HEK293T (cell line): ENCODE measurements around the gene ARHGAP45.
A peak's percentile ranks its signal among the peaks of the same experiment; 100 is the strongest.

Experiments
- CTCF ChIA-PET: fragments of 350-600 bp; formaldehyde crosslinking; extraction: SDS; loops from one replicate; lab custom pipeline; 2021; ENCODE audit warnings: antibody characterized with exemption, inconsistent platforms; lab: Yijun Ruan, JAX
- POLR2A ChIA-PET: fragments of 350-600 bp; formaldehyde crosslinking; extraction: SDS; loops from one replicate; lab custom pipeline; 2020; ENCODE audit warnings: antibody characterized with exemption, inconsistent platforms; lab: Yijun Ruan, JAX
- DNase-seq: peaks from one replicate; pipeline ENCODE4 v3.0.0; 2012; ENCODE audit warnings: mixed read lengths; ENCODE audit errors: extremely low spot score
- ARNT ChIP-seq: fragments of 450-650 bp; IDR thresholded peaks from 2 replicates; pipeline ENCODE4 v1.6.1; 2017; ENCODE audit warnings: mild to moderate bottlenecking
- BHLHE40 ChIP-seq: fragments of 450-650 bp; IDR thresholded peaks from 2 replicates; pipeline ENCODE4 v1.6.1; 2016; ENCODE audit warnings: mild to moderate bottlenecking, moderate library complexity, borderline replicate concordance
- CTBP1 ChIP-seq: fragments of 450-650 bp; IDR thresholded peaks from 2 replicates; pipeline ENCODE4 v1.6.1; 2016; ENCODE audit warnings: borderline replicate concordance
- ELF4 ChIP-seq: fragments of 450-650 bp; IDR thresholded peaks from 2 replicates; pipeline ENCODE4 v1.6.1; 2017; ENCODE audit warnings: antibody characterized with exemption
- FOXA1 ChIP-seq: fragments of 450-650 bp; IDR thresholded peaks from 2 replicates; pipeline ENCODE4 v1.6.1; 2016; ENCODE audit warnings: mild to moderate bottlenecking
- FOXK2 ChIP-seq: fragments of 450-650 bp; IDR thresholded peaks from 2 replicates; pipeline ENCODE4 v1.6.1; 2016; ENCODE audit warnings: mild to moderate bottlenecking
- FOXM1 ChIP-seq: fragments of 450-650 bp; IDR thresholded peaks from 2 replicates; pipeline ENCODE4 v1.6.1; 2017; ENCODE audit warnings: mild to moderate bottlenecking, borderline replicate concordance
- HDGF ChIP-seq: fragments of 450-650 bp; IDR thresholded peaks from 2 replicates; pipeline ENCODE4 v1.6.1; 2017; ENCODE audit warnings: antibody characterized with exemption, borderline replicate concordance
- L3MBTL2 ChIP-seq: fragments of 450-650 bp; conservative IDR thresholded peaks from 2 replicates; pipeline ENCODE4 v1.6.1; 2016; ENCODE audit warnings: mild to moderate bottlenecking
- LEF1 ChIP-seq: fragments of 450-650 bp; IDR thresholded peaks from 2 replicates; pipeline ENCODE4 v1.6.1; 2017; ENCODE audit warnings: mild to moderate bottlenecking, borderline replicate concordance
- NFRKB ChIP-seq: fragments of 450-650 bp; IDR thresholded peaks from 2 replicates; pipeline ENCODE4 v1.6.1; 2016; ENCODE audit warnings: mild to moderate bottlenecking, moderate library complexity
- SP1 ChIP-seq: fragments of 450-650 bp; IDR thresholded peaks from 2 replicates; pipeline ENCODE4 v1.6.1; 2017
- SUZ12 ChIP-seq: fragments of 450-650 bp; IDR thresholded peaks from 2 replicates; pipeline ENCODE4 v1.6.1; 2016; ENCODE audit warnings: mild to moderate bottlenecking
- TARDBP ChIP-seq: fragments of 450-650 bp; IDR thresholded peaks from 2 replicates; pipeline ENCODE4 v1.6.1; 2016
- ZNF384 ChIP-seq: fragments of 450-650 bp; IDR thresholded peaks from 2 replicates; pipeline ENCODE4 v1.6.1; 2016
- TF ChIP-seq, protein P1 (sequence below): fragments of 450-650 bp; IDR thresholded peaks from 2 replicates; pipeline ENCODE4 v1.6.1; 2016

ARHGAP45 gene

DNA sequence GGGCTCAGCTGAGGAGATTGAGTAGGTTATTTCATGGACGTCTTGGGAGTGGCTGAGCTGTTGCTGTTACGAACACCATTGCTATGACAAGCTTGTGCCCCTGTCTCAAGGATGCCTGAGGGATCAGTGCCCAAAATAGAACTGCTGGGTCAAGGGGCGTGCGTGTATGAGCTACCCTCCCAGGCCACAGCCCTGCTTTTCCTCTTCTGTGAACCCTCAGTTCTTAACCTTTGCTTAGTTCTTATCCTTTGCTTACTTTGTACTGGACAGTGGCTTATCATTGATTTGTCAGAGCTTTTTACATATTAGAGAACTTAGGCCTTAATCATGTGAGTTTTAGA is 9.0 kb downstream of the ARHGAP45 start:
- POLR2A ChIA-PET = no interaction called here
- TF ChIP-seq SP1 (no peak), CTBP1 (no peak), FOXM1 (no peak), TARDBP (no peak)
- DNase-seq = no peak
- CTCF ChIA-PET = interaction anchor here (1.1 kb wide), 1 partner anchor 11 kb away, joined by 5 read pairs; no protein-coding TSS in a partner anchor

DNA sequence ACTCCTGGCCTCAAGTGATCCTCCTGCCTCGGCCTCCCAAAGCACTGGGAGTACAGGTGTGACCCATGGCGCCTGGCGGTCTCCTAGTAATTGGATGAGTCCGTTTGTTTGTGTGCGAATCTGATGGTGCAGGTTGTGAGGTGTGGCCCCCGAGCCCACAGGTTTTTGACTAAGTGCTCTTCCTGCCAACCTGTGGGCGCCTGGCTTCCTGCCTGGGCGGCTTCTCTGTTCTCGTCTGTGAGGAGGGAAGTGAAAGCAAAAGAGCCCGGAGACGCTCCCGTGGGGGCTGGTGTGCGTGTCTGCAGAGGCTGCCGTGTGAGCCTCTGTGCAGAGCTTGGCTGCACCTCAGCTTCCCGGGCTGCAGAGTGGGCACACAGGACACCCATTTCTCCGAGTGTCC is 10.0 kb downstream of the ARHGAP45 start:
- ChIA-PET CTCF (no interaction called here), POLR2A (no interaction called here)
- DNase-seq = no peak
- TF ChIP-seq HDGF (no peak), ZNF384 (no peak)

GRCh38 chr19:1079566-1080111 is 12.7 kb downstream of the ARHGAP45 start:
- no peak for DNase-seq
- POLR2A ChIA-PET = interaction anchor here (1.5 kb wide), 1 partner anchor 189 kb away, joined by 3 read pairs; no protein-coding TSS in a partner anchor
- CTCF ChIA-PET = no interaction called here
- TF ChIP-seq, protein P1, sequence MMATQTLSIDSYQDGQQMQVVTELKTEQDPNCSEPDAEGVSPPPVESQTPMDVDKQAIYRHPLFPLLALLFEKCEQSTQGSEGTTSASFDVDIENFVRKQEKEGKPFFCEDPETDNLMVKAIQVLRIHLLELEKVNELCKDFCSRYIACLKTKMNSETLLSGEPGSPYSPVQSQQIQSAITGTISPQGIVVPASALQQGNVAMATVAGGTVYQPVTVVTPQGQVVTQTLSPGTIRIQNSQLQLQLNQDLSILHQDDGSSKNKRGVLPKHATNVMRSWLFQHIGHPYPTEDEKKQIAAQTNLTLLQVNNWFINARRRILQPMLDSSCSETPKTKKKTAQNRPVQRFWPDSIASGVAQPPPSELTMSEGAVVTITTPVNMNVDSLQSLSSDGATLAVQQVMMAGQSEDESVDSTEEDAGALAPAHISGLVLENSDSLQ = no peak
- TF ChIP-seq ARNT (no peak), TARDBP (no peak), NFRKB (no peak), SP1 (no peak), SUZ12 (no peak), BHLHE40 (no peak), L3MBTL2 (no peak), FOXM1 (no peak), HDGF (no peak), ZNF384 (no peak), LEF1 (no peak), FOXA1 (no peak), ELF4 (no peak), FOXK2 (no peak), CTBP1 (no peak)

DNA sequence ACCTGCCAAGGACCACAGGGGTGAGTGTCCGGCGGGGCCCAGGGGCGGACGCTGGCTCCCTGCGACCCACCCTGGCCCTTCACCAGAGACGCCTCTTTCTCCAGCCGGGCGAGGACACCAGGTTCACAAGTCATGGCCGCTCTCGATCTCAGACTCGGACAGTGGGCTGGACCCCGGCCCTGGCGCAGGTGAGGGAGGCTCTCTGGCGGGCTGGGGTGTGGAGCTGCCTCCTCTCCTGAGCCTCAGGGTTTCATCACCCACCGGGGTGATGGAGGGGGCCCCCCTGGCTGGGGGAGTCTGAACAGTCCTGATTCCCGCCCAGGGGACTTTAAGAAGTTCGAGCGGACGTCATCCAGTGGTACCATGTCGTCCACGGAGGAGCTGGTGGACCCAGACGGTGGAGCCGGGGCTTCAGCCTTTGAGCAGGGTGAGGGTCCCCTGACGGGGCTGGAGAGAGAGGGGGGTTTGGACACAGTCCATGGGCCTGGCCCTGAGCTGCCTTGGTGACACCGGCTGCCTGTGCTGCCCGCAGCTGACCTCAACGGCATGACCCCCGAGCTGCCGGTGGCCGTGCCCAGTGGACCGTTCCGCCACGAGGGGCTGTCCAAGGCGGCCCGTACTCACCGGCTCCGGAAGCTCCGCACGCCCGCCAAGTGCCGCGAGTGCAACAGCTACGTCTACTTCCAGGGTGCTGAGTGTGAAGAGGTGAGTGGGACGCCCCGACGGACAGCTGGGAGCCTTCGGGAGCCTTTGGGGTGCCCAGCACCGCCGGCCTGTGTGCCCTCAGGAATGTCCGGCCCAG is 13.6 kb downstream of the ARHGAP45 start:
- ChIA-PET POLR2A (interaction anchor here (1.5 kb wide), 1 partner anchor 188 kb away, joined by 3 read pairs; no protein-coding TSS in a partner anchor), CTCF (no interaction called here)
- no peak for DNase-seq
- TF ChIP-seq BHLHE40 (no peak), HDGF (no peak)

GRCh38 chr19:1081301-1082164 is 14.6 kb downstream of the ARHGAP45 start:
- no peak for DNase-seq
- POLR2A ChIA-PET = interaction anchor here (1.0 to 1.3 kb wide), 2 partner anchors 22 to 187 kb away, joined by 3 to 9 read pairs; partner anchors contain the start of gene GPX4
- TF ChIP-seq L3MBTL2 = no peak
- no peak for TF ChIP-seq ARNT
- no peak for TF ChIP-seq NFRKB
- CTCF ChIA-PET = interaction anchor here (0.5 kb wide), 1 partner anchor 112 kb away, joined by 4 read pairs; no protein-coding TSS in a partner anchor

DNA sequence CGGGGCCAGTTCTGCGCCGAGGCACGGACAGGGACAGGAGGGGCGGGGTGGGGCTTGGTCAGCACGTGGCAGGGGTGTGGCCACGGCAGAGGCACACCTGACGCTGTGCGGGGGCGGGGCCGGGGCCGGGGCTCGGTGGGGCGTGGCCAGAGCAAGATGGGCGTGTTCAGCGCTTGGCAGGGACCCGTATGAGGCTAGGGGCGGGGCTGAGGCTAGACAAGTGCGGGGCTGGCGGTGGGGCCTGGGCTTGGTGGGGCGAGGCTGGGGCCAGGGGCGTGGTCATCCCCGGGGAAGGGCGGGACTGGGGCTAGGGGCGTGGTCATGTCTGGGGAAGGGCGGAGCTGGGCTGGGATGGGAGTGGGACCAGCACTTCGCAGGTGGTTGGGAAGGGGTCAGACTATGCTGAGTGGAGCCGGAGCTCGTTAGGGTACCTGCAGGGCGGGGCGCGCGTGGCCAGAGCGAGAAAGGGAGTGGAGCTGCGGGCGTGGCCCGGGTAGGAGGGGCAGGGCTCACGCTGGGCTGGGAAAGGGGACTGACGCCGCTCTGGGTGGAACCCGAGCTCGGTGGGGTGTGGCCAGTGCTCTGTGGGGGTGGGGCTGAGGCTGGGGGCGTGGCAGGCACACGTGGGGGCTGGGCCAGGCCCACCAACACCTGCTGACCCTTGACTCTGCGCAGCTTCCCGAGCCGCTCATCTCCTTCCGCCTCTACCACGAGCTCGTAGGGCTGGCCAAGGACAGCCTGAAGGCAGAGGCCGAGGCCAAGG is 15.4 kb downstream of the ARHGAP45 start:
- peak; percentile 96 for DNase-seq
- CTCF ChIA-PET = interaction anchor here (0.5 kb wide), 1 partner anchor 112 kb away, joined by 4 read pairs; no protein-coding TSS in a partner anchor
- POLR2A ChIA-PET = interaction anchor here (1.0 to 1.3 kb wide), 2 partner anchors 22 to 186 kb away, joined by 3 to 9 read pairs; partner anchors contain the start of gene GPX4
- TF ChIP-seq SP1 (peak; percentile 68), FOXM1 (no peak)
